ENCODE measurements around the gene ECE1. TPM values are rescaled to one million over a fixed set of nuclear protein-coding genes. Genes with fewer than 3 reads are reported as not detected.
"Not testable (repeated sequence)": the region's sequence is repeated elsewhere in the genome, so short reads cannot be mapped to it uniquely, and the experiment has no call there.

Gene ECE1
- total and polyA plus RNA-seq, 10 of the 15 experiments (the other 5 are each of a cell fraction or from before 2014, with no cell fraction given) = 0.97 to 81.0 (median 37.0) TPM

DNA sequence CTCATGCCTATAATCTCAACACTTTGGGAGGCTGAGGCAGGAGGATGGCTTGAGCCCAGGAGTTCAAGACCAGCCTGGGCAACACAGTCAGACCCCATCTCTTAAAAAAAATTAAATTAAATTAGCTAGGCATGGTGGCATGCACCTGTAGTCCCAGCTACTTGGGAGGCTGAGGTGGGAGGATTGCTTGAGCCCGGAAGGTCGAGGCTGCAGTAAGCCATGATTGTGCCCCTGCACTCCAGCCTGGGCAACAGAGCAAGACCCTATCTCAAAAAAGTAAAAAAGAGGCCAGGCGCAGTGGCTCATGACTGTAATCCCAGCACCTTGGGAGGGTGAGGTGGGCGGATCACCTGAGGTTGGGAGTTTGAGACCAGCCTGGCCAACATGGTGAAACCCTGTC is 8.2 kb downstream of the ECE1 start:
- H4K20me1 ChIP-seq (ENCODE audit: control insufficient read depth, insufficient read depth); H3K4me2 ChIP-seq (ENCODE audit: control insufficient read depth, insufficient read depth); H3K79me2 ChIP-seq (ENCODE audit: control insufficient read depth, insufficient read depth, low read length); SMC1A ChIA-PET (ENCODE audit: uncharacterized antibody, unreplicated experiment); H2AFZ ChIP-seq (ENCODE audit: control insufficient read depth, low read depth, low read length); intact Hi-C loops (cut with micrococcal nuclease; ENCODE audit: unreplicated experiment); H3K4me3 ChIP-seq; ATAC-seq; H3K4me1 ChIP-seq (ENCODE audit: control insufficient read depth, insufficient read depth, low read length); DNase-seq (ENCODE audit: low read depth, low spot score); in situ Hi-C loops (cut with MboI); H3K27ac ChIP-seq (ENCODE audit: control insufficient read depth, insufficient read depth); RAD21 ChIA-PET (ENCODE audit: unreplicated experiment); FAIRE-seq; H3K9me3 ChIP-seq (replicated peaks; ENCODE audit: control insufficient read depth, insufficient read depth, low read length); H3K27me3 ChIP-seq (replicated peaks in 1 of 2; ENCODE audit: control insufficient read depth in 2 of 2, insufficient read depth in 2 of 2, low read length in 1 of 2); H3K9ac ChIP-seq (ENCODE audit: control insufficient read depth, insufficient read depth, low read length); BruUV-seq (replicated peaks): not testable (repeated sequence)
- WGBS (ENCODE audit: insufficient coverage, insufficient replicate concordance, low lambda C conversion rate, missing lambda C conversion rate) = 68% methylated on average over 4 of the region's 4 CpGs
- peaks cover 0 to 10% of the 10 kb centered on the region in 2 experiments; a peak in 2 of 4 replicates for H3K36me3 ChIP-seq (ENCODE audit: control insufficient read depth in 2 of 2, insufficient read depth in 2 of 2, low read length in 1 of 2)
- ChIA-PET POLR2A (interaction anchor here (0.6 kb wide), 1 partner anchor 1833 kb away, joined by 4 read pairs; no protein-coding TSS in a partner anchor), CTCF (interaction anchor here (1.3 kb wide), 1 partner anchor 12 kb away, joined by 3 read pairs; no protein-coding TSS in a partner anchor)

DNA sequence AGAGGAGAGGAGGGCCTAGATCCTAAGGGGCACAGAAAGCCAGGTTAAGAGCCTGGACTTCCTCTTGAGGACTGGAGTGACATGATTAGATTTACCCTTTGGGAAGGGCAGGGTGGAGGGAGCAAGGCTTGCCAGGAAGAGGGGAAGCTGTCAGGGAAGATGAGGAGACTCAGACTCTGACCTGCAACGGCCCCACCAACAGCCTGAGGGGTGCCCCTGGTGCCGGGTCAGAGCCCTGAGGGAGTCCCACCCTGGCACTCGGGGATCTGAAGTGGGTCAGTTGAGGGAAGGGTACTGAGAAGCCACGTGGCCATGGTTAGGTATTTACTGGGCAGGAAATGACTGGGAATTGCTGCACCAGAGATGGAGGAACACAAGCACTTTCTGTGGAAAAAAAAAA is 9.8 kb downstream of the ECE1 start:
- Histone ChIP-seq H2AFZ (ENCODE audit: control insufficient read depth, low read depth, low read length) (no peak overlapping the region), H3K36me3 (ENCODE audit: control insufficient read depth in 2 of 2, insufficient read depth in 2 of 2, low read length in 1 of 2) (peaks cover 0 to 10% of the 10 kb centered on the region in 2 experiments; a peak in 2 of 4 replicates), H3K27me3 (replicated peaks in 1 of 2; ENCODE audit: control insufficient read depth in 2 of 2, insufficient read depth in 2 of 2, low read length in 1 of 2) (no peaks in the 10 kb centered on the region), H3K9me3 (replicated peaks; ENCODE audit: control insufficient read depth, insufficient read depth, low read length) (no peaks in the 10 kb centered on the region), H3K79me2 (ENCODE audit: control insufficient read depth, insufficient read depth, low read length) (no peaks in the 10 kb centered on the region), H3K4me2 (ENCODE audit: control insufficient read depth, insufficient read depth) (no peak overlapping the region), H3K9ac (ENCODE audit: control insufficient read depth, insufficient read depth, low read length) (no peak overlapping the region), H4K20me1 (ENCODE audit: control insufficient read depth, insufficient read depth) (peaks cover 6% of the 10 kb centered on the region), H3K4me1 (ENCODE audit: control insufficient read depth, insufficient read depth, low read length) (0 out of 2 replicates have a peak, but pooled peaks cover 6% of the 10 kb centered on the region), H3K4me3 (no peak overlapping the region), H3K27ac (ENCODE audit: control insufficient read depth, insufficient read depth) (no peak overlapping the region)
- no peak for TF ChIP-seq NR2C1 (IDR thresholded peaks at IDR 0.05)
- TF ChIP-seq, protein P1, sequence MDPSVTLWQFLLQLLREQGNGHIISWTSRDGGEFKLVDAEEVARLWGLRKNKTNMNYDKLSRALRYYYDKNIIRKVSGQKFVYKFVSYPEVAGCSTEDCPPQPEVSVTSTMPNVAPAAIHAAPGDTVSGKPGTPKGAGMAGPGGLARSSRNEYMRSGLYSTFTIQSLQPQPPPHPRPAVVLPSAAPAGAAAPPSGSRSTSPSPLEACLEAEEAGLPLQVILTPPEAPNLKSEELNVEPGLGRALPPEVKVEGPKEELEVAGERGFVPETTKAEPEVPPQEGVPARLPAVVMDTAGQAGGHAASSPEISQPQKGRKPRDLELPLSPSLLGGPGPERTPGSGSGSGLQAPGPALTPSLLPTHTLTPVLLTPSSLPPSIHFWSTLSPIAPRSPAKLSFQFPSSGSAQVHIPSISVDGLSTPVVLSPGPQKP (IDR thresholded peaks at IDR 0.05; ENCODE audit: low read depth, low read length) = no peak
- no peak for TF ChIP-seq NFYA (IDR thresholded peaks at IDR 0.05; ENCODE audit: borderline replicate concordance, low read depth, low read length)
- no peak for TF ChIP-seq ATF7 (IDR thresholded peaks at IDR 0.05; ENCODE audit: low read depth)
- TF ChIP-seq, protein P2, sequence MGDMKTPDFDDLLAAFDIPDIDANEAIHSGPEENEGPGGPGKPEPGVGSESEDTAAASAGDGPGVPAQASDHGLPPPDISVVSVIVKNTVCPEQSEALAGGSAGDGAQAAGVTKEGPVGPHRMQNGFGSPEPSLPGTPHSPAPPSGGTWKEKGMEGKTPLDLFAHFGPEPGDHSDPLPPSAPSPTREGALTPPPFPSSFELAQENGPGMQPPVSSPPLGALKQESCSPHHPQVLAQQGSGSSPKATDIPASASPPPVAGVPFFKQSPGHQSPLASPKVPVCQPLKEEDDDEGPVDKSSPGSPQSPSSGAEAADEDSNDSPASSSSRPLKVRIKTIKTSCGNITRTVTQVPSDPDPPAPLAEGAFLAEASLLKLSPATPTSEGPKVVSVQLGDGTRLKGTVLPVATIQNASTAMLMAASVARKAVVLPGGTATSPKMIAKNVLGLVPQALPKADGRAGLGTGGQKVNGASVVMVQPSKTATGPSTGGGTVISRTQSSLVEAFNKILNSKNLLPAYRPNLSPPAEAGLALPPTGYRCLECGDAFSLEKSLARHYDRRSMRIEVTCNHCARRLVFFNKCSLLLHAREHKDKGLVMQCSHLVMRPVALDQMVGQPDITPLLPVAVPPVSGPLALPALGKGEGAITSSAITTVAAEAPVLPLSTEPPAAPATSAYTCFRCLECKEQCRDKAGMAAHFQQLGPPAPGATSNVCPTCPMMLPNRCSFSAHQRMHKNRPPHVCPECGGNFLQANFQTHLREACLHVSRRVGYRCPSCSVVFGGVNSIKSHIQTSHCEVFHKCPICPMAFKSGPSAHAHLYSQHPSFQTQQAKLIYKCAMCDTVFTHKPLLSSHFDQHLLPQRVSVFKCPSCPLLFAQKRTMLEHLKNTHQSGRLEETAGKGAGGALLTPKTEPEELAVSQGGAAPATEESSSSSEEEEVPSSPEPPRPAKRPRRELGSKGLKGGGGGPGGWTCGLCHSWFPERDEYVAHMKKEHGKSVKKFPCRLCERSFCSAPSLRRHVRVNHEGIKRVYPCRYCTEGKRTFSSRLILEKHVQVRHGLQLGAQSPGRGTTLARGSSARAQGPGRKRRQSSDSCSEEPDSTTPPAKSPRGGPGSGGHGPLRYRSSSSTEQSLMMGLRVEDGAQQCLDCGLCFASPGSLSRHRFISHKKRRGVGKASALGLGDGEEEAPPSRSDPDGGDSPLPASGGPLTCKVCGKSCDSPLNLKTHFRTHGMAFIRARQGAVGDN (IDR thresholded peaks at IDR 0.05) = no peak
- TF ChIP-seq ZNF217 (IDR thresholded peaks at IDR 0.05) = no peak
- no peak for TF ChIP-seq GABPA (IDR thresholded peaks at IDR 0.05; ENCODE audit: low read depth)
- no peak for TF ChIP-seq TARDBP (IDR thresholded peaks at IDR 0.05; ENCODE audit: borderline replicate concordance)
- no peak for TF ChIP-seq FOXK2 (IDR thresholded peaks at IDR 0.05)
- TF ChIP-seq, protein P3, sequence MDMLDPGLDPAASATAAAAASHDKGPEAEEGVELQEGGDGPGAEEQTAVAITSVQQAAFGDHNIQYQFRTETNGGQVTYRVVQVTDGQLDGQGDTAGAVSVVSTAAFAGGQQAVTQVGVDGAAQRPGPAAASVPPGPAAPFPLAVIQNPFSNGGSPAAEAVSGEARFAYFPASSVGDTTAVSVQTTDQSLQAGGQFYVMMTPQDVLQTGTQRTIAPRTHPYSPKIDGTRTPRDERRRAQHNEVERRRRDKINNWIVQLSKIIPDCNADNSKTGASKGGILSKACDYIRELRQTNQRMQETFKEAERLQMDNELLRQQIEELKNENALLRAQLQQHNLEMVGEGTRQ (IDR thresholded peaks at IDR 0.05; ENCODE audit: borderline replicate concordance, low read depth, low read length) = no peak
- TF ChIP-seq YY1 (IDR thresholded peaks at IDR 0.05; ENCODE audit: low read depth, low read length) = no peak
- no peak for ATAC-seq
- 10% methylated on average over 4 of the region's 4 CpGs for WGBS (ENCODE audit: insufficient coverage, insufficient replicate concordance, low lambda C conversion rate, missing lambda C conversion rate)
- RAD21 ChIA-PET (ENCODE audit: unreplicated experiment) = no interaction called here
- POLR2A ChIA-PET = no interaction called here
- FAIRE-seq = no peak
- in situ Hi-C loops (cut with MboI) (no loop called here), intact Hi-C loops (cut with micrococcal nuclease; ENCODE audit: unreplicated experiment) (no loop called here)
- CTCF ChIA-PET = interaction anchor here (1.0 to 1.5 kb wide), 3 partner anchors 9 to 12 kb away, joined by 3 to 11 read pairs (median 3); no protein-coding TSS in a partner anchor
- SMC1A ChIA-PET (ENCODE audit: uncharacterized antibody, unreplicated experiment) = interaction anchor here (1.0 kb wide), 1 partner anchor 10 kb away, joined by 3 read pairs; no protein-coding TSS in a partner anchor
- BruUV-seq (replicated peaks) = no TSS peak
- DNase-seq (ENCODE audit: low read depth, low spot score) = no peak

Data from GM12878 (cell line).